Muscle of arm (tissue), 14 donors: ENCODE measurements around the gene ERICH3. TPM values are rescaled to one million over a fixed set of nuclear protein-coding genes. Genes with fewer than 3 reads are reported as not detected.

ENCODE experiments used
- DNase-seq: peaks from one replicate; pipeline ENCODE4 v3.0.0-alpha.2; 2013
- long read RNA-seq, 11 donors: transcript quantifications; one replicate each; lab custom pipeline, GENCODE V29; 2026
- polyA plus RNA-seq, 12 donors: library from polyadenylated mRNA; unstranded; fragments of 120-200 nt; gene quantifications; one replicate each; pipeline ENCODE4 v1.2.1, GENCODE V29; 2013; ENCODE audit not compliant: insufficient read length in 12 of 12

Gene ERICH3, protein sequence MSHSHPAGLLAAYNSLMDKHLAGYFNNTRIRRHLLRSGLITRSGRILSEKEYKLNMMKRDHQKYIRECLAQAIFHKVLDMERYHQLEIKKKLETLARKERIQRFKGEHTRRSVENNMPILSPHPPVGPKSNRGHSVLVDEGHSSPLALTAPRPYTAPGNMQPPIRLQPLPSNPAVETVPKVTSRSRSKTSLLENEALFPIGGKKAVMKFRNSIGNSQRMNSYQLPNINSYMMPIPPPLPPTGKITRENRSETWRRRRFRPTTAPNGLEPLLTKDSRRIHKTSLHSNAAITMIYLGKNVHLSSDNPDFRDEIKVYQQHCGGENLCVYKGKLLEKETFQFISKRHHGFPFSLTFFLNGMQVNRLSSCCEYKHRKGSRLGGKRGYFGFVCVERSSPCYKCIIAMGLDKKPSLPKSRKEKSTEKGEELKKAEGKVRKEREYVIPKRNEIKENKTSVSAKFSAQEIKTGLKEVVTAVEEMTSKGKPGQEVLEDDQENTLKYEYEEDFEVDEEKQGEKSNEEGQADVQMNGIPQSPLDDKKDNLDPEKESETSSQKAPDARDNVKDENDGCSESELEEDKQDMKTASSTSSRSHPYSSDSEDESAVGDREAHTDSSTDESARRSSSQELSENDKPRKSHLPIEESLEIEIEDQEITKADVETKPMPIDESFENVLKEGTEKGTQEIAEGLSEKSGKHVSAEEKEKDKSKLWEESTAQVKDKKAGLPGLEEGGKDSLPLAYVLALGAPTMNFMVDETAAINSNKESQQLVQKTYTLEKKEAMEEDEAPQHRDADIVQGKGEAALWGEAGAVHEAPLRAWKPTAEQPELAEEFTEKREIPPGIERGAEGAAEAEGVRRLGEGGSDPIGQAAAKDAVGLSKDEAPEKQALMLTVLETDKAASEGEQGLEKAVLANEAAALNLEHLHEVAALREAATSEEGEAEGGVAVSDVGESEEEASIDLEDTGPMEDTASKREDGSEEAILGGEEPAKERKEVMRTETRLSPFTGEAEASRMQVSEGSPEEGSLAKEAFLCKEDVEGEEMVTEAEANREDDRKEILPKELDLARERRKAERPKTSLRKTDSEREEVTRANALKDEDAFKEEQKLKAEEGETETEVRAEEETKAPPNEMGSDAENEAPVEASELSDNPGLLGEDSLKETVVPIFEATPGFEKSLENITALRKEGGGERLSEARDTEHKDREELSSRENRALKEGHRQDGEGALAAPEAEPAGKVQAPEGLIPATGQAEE (N-terminal part only)
- under 1 TPM in 10 of 12 donors, not detected in 2; 0.04 to 0.41 (median 0.12) TPM for polyA plus RNA-seq
- long read RNA-seq, donor 1, result 0 reads
- long read RNA-seq, donor 2, result 0 reads
- long read RNA-seq, donor 3, result 0 reads
- long read RNA-seq, donor 4, result 0 reads
- long read RNA-seq, donor 5, result 0 reads
- long read RNA-seq, donor 6, result 0 reads
- long read RNA-seq, donor 7, result 0 reads
- long read RNA-seq, donor 8, result 0 reads
- long read RNA-seq, donor 9, result 0 reads
- long read RNA-seq, donor 10, result 0 reads
- long read RNA-seq, donor 11, result 0 reads

DNA sequence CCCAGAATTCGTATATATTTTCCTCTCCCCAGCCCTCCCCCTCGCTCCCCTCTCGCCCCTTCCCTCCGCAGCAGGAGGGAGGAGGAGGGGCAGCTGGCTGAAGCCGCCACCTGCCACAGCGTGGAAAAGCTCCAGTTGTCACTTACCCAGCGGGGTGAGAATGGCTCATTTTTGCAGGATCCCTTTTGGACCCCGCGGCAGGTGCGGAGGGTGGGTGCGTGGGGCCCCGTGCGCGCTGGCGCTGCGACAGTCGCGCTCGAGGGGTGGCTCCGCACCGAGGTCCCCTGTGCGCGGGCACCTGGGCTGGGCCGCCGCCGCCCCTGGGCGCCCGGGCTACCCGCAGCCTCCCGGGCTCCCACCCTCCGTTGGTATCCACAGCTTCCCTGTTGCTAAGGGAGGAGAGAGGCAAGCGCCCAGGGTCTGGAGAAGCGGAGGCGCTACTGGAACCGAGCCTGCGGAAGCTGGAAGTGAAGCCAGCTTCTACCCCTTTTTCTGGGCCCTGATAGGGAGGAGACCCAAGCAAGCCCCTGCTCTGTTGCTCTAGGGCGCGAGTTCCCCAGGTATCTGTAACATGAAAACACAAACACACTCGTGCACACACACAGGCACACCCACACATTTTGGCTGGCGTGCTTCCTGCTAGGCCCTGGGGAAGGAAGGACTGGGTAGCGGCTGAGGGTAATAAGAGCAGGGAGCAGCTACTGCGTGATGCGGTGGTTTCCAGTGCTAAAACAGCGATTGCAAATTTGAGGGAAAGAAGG, at the start of gene ERICH3:
Gene ERICH3 (minus strand): TSS at position 442 of the 761 bp plus-strand sequence. CDS start 273 bp downstream, at position 169.
- peak; percentile 11 for DNase-seq

DNA sequence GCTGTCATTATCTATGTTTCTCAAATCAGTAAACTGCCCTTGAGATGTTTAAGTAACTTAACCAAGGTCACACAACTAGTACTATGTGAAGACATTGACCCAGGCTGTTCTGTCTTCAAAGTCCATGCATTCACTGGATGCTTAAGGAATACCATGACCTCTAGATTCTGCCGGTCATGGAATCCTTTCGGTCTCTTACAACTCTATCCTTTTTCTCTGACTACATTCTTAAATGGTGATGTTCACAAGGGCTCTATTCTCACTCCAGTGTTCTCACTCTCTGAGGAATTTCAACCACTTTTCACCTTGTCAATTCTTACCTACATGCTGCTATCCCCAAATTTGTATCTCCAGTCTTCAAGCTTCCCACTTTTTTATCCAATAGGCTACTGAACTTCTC, 44.0 kb upstream of the ERICH3 start:
- no peak for DNase-seq

DNA sequence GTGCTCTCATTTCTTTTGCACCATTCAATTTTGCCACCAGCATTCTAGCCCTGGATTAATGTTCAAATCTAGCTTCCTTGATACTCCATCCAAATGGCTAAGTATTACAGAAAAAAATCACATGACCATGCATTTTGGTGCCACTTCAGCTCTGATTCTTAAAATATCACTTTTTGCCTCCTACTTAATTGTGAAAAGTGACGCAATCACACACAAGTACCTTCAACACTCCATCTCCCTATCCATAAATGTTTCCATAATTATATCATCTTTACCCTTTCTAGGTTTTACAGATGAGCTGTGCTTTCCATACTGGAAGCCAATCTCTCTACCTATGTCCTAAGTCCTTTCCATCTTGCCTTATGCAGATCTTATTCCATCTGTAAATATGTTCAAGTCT, 43.2 kb upstream of the ERICH3 start:
- no peak for DNase-seq

DNA sequence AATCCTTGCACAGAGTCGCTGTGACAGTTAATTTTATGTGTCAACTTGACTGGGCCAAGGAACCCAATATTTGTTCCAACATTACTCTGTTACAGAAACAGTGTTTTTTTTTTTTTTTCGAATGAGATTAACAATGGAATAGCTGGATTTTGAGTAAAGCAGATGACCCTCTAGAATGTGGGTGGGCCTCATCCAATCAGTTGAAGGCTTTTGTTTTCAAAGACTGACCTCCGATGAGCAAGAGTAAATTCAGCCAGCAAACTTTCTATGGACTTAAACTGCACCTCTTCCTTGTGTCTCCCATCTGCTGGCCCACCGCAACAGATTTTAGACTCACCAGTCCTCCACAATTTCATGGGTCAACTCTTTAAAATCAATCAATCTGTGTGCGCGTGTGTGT, 42.2 kb upstream of the ERICH3 start:
- DNase-seq, result no peak

DNA sequence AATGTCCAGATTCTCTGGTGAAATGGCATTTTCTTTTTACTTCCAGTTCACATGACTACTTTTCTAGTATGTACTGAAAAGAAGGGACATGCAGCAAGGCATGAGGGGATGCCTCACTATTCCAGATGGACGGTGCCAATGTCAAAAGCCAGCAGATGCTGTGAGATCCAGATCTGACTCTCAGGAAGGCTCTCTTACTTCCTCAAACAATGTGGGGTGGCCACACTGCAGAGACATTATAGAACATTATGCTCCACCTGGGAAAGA, 41.6 kb upstream of the ERICH3 start:
- no peak for DNase-seq

DNA sequence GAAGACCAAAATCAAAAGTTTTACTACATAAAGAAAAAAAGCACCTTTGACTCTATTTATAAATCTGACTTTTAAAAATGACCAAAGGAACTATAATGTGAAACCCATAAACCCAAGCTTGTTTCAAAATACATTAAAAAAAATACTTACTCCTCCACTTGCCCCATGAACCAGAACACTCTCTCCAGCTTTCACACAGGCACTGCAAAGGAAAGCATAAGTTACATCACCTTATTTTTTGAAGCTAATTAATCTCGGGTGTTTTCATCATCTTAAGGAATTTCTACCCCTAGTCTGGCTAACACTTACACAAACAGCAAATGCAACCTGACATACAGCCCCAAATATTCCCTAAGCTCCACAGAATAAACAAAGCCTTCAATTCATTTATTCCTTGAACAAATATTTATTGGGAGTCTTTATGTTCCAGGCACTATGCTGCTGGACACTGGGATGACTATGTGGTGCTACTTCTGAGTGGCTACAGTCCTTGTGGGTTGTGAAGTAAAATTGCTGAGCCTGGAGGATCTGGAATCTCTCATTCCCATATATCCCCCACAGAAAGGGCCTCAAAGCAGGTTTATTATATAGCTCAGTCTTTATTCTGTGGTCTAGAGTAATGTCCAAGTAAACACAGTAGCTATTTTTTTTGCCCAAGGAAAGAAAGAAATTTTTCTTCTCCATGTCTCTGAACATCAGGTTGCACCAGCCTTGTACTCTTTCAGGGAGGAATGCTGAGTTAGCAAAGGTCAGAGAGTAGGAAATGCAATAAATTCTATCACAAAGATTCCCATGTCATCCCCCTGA, 41.0 kb upstream of the ERICH3 start:
- no peak for DNase-seq

DNA sequence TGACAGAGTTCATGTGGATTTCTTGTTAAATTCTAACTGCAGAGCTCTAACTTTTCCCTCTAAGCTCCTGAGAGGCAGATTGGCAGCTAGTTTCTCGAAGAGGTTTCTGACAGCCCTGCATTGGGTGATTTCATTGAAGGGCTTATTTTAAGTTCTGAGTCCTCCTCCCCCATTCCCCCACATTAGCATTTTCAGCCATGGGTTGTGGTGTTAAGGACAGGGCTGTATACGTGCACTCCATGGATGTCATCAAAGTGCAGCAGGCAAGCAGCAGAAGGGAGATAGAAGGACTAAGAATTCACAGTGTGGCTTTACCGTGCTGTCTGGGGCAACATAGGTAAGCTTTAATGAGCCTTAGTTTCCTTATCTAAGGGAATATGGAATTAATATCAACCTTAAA, 40.3 kb upstream of the ERICH3 start:
- no peak for DNase-seq

DNA sequence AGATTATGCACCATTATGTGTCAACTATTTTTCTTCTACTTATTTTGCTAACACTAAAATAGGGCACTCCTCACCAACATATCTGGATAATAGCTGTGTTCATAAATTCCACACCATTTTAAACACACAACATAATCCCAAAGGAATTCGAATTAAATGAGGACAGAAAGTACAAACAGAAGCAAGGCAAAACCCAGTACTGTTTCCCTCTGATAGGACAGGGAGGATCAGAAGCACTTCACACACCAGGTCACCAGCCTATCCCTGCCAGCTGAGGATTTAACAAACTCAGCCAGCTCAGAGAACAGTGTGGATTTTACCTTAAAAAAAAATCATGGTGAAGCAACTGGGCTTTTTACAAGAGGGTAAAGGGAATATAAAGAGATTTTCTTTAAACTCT, 39.3 kb upstream of the ERICH3 start:
- no peak for DNase-seq

DNA sequence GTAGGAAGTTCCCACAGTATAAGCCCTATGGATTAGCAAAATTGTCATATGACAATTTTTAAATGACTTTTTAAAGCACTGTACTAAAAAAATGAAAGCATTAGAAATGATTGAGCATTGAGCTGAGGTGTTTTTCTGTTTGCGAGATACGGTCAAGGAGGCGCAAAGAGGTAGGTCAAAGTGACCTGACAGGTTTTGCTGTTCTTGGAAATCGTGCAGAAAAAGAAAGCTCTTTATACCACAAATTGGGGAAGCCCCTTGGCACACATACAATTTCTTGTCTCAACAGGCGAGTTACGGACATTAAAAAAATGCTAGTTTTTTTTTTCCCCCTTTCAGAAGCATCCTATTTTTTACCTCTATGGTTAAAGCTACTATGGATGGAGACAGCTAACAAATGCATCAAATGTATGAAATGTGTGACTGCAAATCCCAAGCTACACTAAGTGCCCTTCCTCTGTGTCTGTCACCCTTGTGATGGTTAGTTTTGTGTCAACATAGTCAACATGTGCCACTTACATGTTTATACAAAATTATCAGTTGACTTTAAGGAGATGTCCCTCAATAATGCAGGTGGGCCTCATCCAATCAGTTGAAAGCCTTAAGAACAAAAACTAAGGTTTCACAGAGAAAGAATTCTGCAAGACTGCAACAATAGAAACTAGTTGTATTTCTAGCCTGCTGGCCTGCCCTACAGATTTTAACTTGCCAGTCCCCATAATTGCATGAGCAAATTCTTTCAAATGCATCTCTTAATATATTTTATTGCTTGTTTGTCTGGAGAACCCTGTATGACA, 30.0 kb upstream of the ERICH3 start:
- no peak for DNase-seq

DNA sequence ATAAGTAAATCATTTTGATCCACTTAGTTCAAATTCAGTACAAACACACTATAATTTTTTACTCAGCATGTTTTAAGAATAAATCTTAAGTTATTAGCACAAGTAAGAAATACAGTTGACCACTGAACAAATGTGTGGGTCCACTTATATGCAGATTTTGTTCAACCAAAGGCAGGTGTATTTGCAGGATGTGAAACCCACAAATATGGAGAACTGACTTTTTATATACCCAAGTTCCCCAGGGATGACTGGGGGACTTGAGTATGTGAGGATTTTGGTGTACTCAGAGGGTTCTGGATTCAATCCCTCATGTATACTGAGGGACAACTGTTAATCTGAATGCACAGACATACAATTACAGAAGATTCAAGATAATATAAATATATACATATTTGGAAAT, 25.7 kb upstream of the ERICH3 start:
- no peak for DNase-seq

DNA sequence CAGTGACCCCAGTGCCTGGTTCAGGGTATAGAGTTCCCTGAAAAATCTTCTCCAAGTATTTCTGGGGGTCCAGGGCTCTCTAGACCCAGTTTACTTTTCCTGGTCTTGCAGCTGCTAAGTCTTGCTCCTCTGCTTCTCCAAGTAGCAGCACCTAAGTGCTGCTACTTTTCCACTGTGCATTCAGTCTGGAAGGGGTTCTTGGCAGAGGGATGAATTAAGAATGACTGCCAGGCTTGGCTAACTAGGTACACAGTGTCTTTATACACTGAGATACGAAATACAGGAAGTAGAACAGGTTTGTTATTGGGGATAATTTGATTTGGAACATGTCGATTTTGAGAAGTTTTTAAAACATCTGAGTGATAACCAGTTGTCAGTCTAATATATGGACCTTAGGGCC, 24.2 kb upstream of the ERICH3 start:
- DNase-seq, result no peak

DNA sequence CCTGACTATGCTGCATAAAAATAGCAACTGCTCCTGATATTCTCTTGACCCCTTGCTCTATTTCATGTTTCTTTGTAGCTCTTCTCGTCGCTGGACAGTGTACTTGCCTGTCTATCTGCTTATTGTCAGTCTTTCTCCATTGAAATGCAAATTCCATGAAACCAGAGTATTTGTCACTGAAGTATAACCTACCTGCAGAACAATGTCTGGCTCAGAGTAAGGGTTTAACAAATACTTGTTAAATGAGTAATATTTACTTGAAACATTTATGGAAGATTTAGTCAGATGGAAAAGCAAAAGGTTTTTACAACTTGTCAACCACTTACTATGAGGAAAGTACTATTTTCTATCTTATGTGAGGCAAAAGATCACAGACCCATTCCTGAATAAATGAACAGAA, 19.9 kb upstream of the ERICH3 start:
- no peak for DNase-seq

DNA sequence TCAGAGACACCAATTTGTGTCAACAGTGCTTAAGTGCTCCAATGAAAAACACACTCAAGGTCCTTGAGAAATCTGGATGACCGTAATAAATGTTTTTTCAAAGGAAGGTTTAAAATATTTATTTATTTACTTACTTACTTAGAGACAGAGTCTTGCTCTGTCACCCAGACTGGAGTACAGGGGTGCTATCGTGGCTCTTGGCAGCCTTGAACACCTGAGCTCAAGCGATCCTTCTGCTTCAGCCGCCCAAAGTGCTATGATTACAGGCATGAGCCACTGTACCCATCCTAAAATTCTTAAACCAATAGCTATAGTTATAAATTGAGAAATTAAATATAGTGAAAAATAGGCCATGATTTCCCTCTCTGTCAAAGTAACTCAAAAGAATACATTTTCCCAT, 17.3 kb upstream of the ERICH3 start:
- DNase-seq, result no peak

DNA sequence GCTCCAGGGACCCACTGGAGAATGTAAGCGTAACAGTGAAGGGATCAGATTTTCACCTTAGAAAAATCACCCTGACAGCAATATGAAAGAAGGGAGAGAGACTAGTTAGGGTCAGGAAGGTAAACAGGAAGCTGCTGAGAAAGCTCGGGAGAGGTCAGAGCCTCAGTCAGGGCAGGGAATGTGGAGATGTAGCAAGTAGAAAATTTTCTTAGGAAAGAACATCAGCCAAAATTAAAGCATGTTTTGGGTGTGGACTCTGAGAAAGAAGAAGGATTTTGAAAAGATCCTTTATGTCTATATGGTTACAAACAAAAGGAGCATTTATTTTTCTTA, 16.7 kb upstream of the ERICH3 start:
- no peak for DNase-seq

DNA sequence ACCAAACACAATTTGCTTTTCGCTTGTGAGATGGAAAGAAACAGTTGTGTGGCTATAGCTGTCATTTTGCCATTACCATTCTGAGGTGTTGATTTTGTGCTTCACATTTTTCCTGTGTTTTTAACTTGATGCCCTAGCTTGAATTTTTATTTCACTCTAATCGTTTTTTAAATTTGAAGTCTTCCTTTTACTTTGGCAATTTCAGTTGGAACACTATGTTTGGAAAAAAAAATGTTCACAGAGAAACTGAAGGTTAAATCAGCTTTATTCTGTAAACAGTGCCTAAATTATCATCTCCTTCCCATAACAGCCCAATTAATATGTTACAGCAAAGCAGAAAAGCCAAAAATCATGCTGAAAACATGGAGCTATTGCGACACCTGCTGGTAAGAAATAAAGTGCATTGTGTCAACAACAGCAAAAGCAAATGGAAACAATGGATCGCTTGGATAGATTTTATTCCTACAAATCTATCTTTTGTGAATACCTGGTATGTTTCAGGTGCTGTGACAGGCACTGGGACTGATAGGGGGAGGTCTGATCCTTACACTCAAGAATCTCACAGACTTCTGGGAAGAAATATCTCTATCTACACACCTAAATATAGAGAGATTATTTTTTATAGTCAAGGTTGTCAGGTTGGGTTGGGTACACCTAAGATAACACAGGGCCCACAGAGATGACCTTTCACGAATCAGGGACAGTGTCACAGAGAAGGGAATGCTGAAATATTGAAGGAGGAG, 16.2 kb upstream of the ERICH3 start:
- DNase-seq, result peak; percentile 70

DNA sequence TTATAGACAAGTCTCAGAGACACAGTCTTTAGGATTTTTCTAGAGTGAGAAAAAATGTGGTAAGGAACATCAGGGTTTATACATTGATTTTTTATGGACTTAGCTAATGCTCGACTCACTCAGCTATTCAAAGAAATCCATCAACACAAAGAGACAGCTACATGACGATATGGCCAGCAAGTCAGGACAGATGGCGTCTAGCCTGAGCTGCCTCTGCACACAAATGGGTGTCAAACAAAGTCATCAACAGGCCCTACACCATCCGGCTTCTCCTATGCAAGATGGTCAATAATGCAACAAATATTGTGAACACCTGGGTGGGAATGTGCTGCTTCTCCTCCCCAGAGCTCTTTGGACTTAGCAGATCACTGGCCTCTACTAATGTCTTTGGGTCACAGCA, 13.3 kb upstream of the ERICH3 start:
- DNase-seq, result no peak

DNA sequence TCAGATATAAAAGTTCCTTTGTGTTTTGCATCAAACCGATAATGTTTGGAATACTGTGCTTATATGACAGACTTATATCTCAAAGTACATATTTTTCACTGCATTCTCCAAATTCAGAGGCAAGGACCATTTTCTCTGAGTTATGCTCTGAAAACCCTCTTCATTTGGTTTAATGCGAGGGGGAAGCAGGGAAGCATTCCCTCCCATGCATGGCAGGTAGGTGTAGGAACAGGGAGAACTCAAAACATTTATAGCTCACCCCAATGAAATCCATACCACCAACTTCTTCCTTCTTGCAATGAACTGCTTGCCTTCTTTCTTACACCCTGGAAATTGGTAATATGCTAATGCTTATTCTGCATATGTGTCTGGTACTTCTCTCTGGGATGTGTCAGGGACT, 10.7 kb upstream of the ERICH3 start:
- no peak for DNase-seq

DNA sequence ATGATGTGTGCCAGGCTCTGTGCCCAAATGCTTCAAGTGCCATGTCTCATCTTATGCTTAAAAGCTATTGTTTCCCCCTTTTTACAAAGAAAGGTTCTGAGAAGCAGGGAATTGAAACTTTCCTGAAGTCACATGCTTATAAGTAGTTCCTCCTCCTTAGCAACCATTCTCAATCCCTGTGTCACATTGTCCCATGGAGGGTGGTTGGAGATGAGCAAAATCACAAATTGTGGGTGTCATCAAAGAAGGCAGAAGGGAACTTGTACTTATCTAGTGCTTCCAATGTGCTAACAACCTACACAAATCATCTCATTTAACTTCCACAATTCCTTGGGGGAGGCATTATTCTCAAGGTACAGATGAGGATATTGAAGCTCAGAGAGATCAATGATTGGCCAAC, 10.1 kb upstream of the ERICH3 start:
- no peak for DNase-seq

DNA sequence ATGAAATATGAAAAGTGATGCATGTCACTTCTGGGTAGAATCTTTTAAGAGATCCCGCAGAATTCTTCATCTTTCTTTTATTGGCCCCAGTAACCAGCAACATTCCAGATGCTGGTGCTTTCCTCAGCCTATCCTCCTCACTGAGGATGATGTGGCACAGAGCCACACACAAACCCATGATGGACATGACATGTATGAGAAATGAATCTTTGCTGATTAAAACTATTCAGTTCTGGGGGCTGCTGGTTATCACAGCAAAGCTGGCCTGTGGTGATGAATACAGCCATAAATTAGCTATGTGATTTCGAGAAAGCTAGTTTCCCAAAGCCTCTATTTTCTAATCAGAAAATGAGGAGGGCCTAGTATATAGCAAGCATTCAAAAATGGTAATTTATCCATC, 8.3 kb upstream of the ERICH3 start:
- DNase-seq, result no peak
